Pancreas (tissue), 10 donors: ENCODE measurements around the gene SLC5A10. TPM values are rescaled to one million over a fixed set of nuclear protein-coding genes. Genes with fewer than 3 reads are reported as not detected.

ENCODE experiments used
- ATAC-seq, 4 donors: fragments of 200-7000 bp; cut with Tn5 transposase; one replicate each; pipeline versions ENCODE4 v1.8.0 to v1.9.1; 2020; ENCODE audit warnings: mild to moderate bottlenecking in 4 of 4, moderate library complexity in 4 of 4
- DNase-seq, 6 donors: peaks; one replicate each; pipeline ENCODE4 v3.0.0-alpha.2; 2020
- FAIRE-seq: peaks from 2 replicates; lab custom pipeline; 2012; peaks lifted over from hg19 to GRCh38; lab: Jason Lieb, UNC
- H3K27ac ChIP-seq, 4 donors: fragments of 200-600 bp; sonication (generic); 1 replicate in 3 of 4; 2 replicates in 1 of 4; pipeline versions ENCODE4 v1.5.0 to v1.8.0; 2020
- H3K27me3 ChIP-seq, 4 donors: fragments of 200-600 bp; one replicate each; pipeline ENCODE4 v1.8.0; 2021
- H3K36me3 ChIP-seq, 3 donors: fragments of 200-600 bp; sonication (generic) in 1 of 3; one replicate each; pipeline versions ENCODE4 v1.5.0 to v1.8.0; 2020 to 2021
- H3K4me1 ChIP-seq, 3 donors: fragments of 200-600 bp; one replicate each; pipeline ENCODE4 v1.8.0; 2021
- H3K4me3 ChIP-seq, 4 donors: fragments of 200-600 bp; sonication (generic) in 2 of 4; one replicate each; pipeline versions ENCODE4 v1.5.0 to v1.8.0; 2020 to 2021
- H3K9me3 ChIP-seq, 4 donors: fragments of 200-600 bp; one replicate each; pipeline ENCODE4 v1.8.0; 2021
- WGBS, 2 donors: extraction: QIAGEN DNeasy Blood & Tissue Kit; methylation state at CpG; one replicate each; pipeline ENCODE4 v1.1.7; 2013; 5-methylcytosine and 5-hydroxymethylcytosine counted together
- intact Hi-C, 3 donors: fragments of 100-400 bp; cut with DNase I; formaldehyde crosslinking; loops; one replicate each; pipeline versions ENCODE4 v1.11.1 to v1.14.2; 2022
- polyA plus RNA-seq, 2 donors: library from polyadenylated mRNA; stranded (reverse); fragments of 200-250 nt; gene quantifications; one replicate each; pipeline ENCODE4 v1.2.3, GENCODE V29; 2013
- total RNA-seq, 6 donors: library from RNA; stranded (reverse); fragmentation: NEBNext Ultra II Directional in 4 of 6; extraction: Animal tissue kit (Norgen Biotek cat#: 25700) in 4 of 6; gene quantifications; one replicate each; pipeline versions ENCODE4 v1.2.1 to v1.2.4, GENCODE V29; 2021 to 2023
- TF ChIP-seq, protein P1 (sequence below), 4 donors: fragments of 200-600 bp; sonication (generic) in 3 of 4; IDR thresholded peaks; one replicate each; pipeline versions ENCODE4 v1.5.0 to v1.8.0; 2021; ENCODE audit warnings: antibody characterized with exemption in 4 of 4
- donor health status: healthy with polysubstance abuse.
- donor health status: DM: no; HTN: no; CAD: no; lungs with moderate emphysema.
- donor health status: DM: no; HTN: no; CAD: no.
- donor health status: control.
- donor health status: control.
- donor health status: Bipolar disorder and iron deficiency.
- donor health status: DM: yes; HTN: yes; CAD: no.
- donor health status: DM: no; HTN: no; CAD: no.
- donor health status: DM: no; HTN: no; CAD: no.
- donor health status: DM: yes; HTN: yes; CAD: no.

SLC5A10 gene
- total and polyA plus RNA-seq, 8 donors: 0.02 TPM; not detected in 7

DNA sequence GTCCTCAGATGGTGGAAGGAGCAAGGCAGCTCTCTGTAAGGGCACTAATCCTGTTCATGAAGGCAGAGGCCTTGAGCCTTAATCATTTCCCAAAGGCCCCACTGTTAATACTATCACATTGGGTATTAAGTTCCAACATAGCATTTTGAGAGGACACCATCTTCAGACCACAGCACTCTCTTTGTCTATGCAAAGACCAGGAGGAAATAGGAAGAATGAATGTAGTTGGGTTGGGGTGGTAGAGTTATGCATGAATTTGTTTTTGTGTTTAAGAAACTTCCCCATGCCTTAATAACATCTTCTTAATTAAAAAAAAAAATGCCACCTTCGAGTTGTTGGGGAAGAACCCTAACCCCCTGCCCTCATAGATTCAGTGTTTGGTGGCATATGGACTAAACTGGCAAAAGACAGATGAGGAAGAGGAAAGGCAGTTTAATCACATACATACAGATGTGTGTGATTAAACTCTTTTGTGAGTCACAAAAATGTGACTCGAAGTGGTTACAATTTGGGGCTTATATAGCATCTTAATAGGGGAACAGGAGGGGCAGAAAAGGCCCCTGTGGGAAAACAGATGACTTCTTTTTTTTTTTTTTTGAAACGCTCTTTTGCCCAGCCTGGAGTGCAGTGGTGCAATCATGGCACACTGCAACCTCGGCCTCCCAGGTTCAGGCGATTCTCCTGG lies 35.0 kb upstream of the SLC5A10 start:
- FAIRE-seq (no peak), ATAC-seq (no peak), DNase-seq (no peak)
- Histone ChIP-seq H3K4me1 (peaks cover 5 to 24% (median 12%) of the 10 kb centered on the region in 3 donors), H3K9me3 (no peaks in the 10 kb centered on the region), H3K27me3 (no peaks in the 10 kb centered on the region), H3K36me3 (peaks cover 0 to 3% (median 0%) of the 10 kb centered on the region in 3 donors), H3K27ac (no peak overlapping the region), H3K4me3 (no peak overlapping the region)
- TF ChIP-seq, protein P1, sequence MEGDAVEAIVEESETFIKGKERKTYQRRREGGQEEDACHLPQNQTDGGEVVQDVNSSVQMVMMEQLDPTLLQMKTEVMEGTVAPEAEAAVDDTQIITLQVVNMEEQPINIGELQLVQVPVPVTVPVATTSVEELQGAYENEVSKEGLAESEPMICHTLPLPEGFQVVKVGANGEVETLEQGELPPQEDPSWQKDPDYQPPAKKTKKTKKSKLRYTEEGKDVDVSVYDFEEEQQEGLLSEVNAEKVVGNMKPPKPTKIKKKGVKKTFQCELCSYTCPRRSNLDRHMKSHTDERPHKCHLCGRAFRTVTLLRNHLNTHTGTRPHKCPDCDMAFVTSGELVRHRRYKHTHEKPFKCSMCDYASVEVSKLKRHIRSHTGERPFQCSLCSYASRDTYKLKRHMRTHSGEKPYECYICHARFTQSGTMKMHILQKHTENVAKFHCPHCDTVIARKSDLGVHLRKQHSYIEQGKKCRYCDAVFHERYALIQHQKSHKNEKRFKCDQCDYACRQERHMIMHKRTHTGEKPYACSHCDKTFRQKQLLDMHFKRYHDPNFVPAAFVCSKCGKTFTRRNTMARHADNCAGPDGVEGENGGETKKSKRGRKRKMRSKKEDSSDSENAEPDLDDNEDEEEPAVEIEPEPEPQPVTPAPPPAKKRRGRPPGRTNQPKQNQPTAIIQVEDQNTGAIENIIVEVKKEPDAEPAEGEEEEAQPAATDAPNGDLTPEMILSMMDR (IDR thresholded peaks at IDR 0.05): no peak
- 77 to 78% methylated on average over 5 of the region's 5 CpGs for WGBS, 2 donors
- intact Hi-C loops: no loop called here

DNA sequence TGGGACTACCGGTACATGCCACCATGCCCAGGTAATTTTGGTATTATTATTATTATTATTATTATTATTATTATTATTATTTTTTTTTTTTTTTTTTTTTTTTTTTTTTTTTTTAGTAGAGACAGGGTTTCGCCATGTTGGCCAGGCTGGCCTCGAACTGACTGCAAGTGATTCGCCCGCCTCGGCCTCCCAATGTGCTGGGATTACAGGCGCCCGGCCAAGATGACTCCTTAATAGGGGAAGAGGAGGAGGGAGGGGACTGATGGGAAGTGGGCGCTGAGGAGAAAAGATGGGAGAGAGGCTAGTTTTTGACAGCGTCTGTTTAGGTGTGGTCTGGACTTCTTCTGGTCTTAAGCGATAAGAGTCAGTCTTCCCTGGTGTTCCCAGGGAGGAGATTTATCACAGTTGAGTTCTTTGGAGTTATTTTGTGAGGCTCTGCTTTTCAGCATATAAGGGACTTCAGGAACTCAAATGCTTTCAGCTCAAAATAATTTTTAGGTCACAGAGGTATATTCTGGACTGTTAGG lies 34.4 kb upstream of the SLC5A10 start:
- WGBS, 2 donors: 94 to 97% methylated on average over 11 of the region's 11 CpGs
- Histone ChIP-seq H3K4me1 (peaks cover 9 to 29% (median 17%) of the 10 kb centered on the region in 3 donors), H3K36me3 (peaks cover 0 to 3% (median 0%) of the 10 kb centered on the region in 3 donors), H3K4me3 (no peak overlapping the region), H3K27ac (no peak overlapping the region), H3K27me3 (no peaks in the 10 kb centered on the region), H3K9me3 (no peaks in the 10 kb centered on the region)
- DNase-seq (no peak), FAIRE-seq (no peak), ATAC-seq (no peak)
- TF ChIP-seq, protein P1 (IDR thresholded peaks at IDR 0.05): no peak
- intact Hi-C loops: no loop called here

DNA sequence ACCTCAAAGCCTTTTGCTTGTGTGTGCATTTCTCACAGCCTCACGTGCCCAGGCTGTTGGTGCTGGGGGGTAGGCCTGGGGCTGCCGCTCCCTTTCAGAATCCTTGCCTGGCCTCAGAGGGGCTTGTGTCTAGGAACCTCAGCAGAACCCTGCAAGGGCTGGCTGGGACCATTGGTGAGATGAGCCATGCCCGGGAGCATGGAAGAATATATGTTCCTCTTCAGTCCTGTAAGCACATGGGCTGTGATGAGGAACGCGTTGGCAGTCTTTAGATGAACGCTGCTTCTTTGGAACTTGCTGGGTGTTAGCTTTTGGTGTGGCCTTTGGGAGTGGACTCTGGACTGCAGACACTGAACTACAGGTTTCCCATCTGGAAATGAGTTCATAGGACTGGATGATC lies 32.0 kb upstream of the SLC5A10 start:
- intact Hi-C loops: no loop called here
- TF ChIP-seq, protein P1 (IDR thresholded peaks at IDR 0.05): no peak
- no peak overlapping the region for H3K27ac ChIP-seq
- H3K27me3 ChIP-seq: no peaks in the 10 kb centered on the region
- DNase-seq (no peak), FAIRE-seq (no peak), ATAC-seq (peak in 3 of 4 donors; percentile 51 to 63 (median 56))
- no peak overlapping the region for H3K4me3 ChIP-seq
- no peaks in the 10 kb centered on the region for H3K9me3 ChIP-seq
- 55 to 62% methylated on average over 6 of the region's 6 CpGs for WGBS, 2 donors
- peaks cover 9 to 38% (median 17%) of the 10 kb centered on the region in 3 donors for H3K4me1 ChIP-seq
- H3K36me3 ChIP-seq: no peaks in the 10 kb centered on the region

DNA sequence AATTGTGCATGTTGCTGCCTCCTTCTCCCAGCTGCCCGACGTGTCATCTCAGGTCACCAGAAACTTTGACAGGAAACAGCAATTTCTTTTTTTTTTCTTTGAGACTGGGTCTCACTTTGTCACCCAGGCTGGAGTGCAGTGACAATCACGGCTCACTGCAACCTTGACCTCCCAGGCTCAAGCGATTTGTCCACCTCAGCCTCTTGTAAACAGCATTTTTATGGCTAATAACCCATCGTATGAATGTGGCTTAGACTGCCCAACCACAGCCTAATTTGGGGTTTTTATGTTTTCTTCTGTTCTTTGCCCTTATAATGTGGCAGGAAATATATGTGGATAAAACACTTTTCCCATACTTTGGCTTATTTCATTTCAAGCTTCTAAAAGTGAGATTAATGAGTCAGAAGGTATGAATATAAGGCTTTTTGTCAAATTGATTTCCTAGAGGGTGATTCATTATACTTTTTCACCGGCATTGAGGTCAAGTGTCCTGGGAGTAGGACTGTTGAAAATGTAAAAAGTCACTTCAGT lies 31.0 kb upstream of the SLC5A10 start:
- peak; percentile 20 to 53 (median 34) for ATAC-seq
- 15 to 19% methylated on average over 6 of the region's 6 CpGs for WGBS, 2 donors

More for the DNA sequence above, 31.0 kb upstream of the SLC5A10 start:
- Histone ChIP-seq H3K27ac (peak overlapping the region in 2 of 4 donors; percentile 31 to 45), H3K9me3 (no peaks in the 10 kb centered on the region), H3K4me1 (peaks cover 9 to 38% (median 17%) of the 10 kb centered on the region in 3 donors), H3K4me3 (no peak overlapping the region), H3K27me3 (no peaks in the 10 kb centered on the region), H3K36me3 (no peaks in the 10 kb centered on the region)
- TF ChIP-seq, protein P1 (IDR thresholded peaks at IDR 0.05): no peak
- intact Hi-C loops: no loop called here
- DNase-seq (no peak), FAIRE-seq (no peak)
